AG09319 (cell line): ENCODE data around the gene SRSF5.
"Not testable (repeated sequence)": the region's sequence is repeated elsewhere in the genome, so short reads cannot be mapped to it uniquely, and the experiment has no call there.

ENCODE experiments used
- DNase-seq: peaks from one replicate; pipeline ENCODE4 v3.0.0-alpha.2; 2010; ENCODE audit warnings: low read depth; ENCODE audit errors: extremely low read depth
- CTCF ChIP-seq: IDR thresholded peaks from 2 replicates; pipeline ENCODE4 v1.5.1; 2011; ENCODE audit warnings: low read depth, mild to moderate bottlenecking, inconsistent platforms, low read length, moderate library complexity

SRSF5 gene

DNA sequence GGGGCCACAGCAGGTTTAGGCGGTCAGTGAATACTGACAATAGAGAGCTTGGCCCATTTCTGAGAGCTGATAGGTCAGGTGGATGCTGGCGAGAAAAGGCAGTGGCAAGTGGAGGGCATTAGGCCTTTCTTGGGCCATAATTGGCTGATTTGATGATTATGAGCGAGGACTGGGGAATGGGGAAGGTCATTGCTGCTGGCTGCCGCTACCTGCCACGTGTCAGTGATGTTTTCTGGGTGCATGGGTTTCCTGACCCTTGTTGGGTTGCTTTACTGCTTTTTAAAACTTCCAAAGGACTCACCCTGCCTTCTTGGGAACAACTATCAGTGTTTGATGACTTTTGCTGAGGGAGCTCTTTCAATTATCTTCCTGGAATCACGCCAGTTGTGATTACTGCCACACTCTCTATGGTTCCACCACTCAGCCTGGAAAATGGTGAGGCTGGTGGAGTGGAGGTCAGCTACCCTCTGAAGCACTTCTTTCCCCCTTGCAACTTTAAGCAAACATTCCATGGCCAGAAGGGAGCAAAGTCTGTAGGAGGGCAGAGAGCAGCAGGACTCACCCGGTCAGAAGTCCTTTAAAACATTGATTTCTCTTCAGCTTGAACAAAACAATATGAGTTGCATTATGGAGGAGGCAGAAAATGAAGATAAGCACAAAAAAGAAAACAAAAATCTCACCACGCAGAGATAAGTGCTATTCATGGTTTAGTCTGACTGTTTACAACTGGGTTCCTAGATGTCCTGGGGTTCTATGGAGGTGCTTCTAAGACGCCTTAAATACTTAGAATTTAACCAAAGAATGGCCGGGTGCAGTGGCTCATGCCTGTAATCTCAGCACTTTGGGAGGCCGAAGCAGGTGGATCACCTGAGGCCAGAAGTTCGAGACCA, 42.2 kb downstream of the SRSF5 start:
- DNase-seq = no peak
- no peak for TF ChIP-seq CTCF

DNA sequence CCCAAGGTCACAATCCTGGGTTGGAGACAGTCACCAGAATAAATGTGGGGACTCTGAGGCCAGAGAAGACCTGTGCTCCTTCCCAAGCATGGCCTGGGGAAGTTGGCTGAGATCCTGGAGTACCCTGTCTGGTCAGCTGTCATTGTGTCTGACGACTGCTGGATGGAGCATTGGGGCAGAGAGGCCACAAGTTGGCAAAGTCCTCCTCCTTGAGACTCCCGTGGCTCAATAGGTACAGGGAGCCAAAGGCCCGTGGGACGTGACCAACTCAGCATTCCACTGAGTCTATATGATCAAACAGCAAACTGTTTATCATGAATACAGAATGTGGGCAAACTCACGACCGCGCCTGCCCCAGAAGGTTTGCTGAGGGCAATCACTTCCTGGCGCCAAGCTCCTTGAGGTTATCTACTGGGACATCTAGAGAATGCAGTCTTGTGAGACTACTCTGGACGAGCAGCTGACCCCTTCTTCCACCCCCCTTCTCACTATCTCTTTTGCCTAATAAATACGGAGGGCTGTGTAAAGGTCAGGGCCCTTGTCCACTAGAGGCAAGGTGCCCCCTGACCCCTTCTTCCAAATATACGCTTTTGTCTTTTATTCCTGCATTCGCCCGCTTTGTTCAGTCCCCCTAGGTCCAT, 44.4 kb downstream of the SRSF5 start:
- DNase-seq = no peak
- TF ChIP-seq CTCF = no peak

DNA sequence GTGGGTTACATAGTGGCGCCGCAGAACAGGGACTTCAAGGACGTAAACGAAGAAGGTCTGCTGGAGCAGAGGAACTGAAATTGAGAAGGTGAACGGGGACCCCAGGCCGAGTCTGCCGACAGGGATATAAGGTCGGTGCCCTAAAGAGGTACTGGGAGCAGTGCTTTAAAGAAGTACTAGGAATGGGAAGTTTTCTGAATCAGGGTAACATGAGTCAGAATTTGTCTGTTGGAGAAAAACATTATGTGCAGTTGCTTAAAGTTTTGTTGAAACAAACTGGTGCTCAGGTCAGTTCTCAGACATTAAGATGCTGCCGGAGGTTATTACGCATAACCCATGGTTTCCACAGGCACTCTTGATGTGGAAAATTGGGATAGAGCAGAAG, 44.9 kb downstream of the SRSF5 start:
- no peak for DNase-seq
- no peak for TF ChIP-seq CTCF

- no peak for TF ChIP-seq CTCF
- DNase-seq = no peak
Observed at GRCh38 chr14:69812711-69813110, 45.8 kb downstream of the SRSF5 start.

DNA sequence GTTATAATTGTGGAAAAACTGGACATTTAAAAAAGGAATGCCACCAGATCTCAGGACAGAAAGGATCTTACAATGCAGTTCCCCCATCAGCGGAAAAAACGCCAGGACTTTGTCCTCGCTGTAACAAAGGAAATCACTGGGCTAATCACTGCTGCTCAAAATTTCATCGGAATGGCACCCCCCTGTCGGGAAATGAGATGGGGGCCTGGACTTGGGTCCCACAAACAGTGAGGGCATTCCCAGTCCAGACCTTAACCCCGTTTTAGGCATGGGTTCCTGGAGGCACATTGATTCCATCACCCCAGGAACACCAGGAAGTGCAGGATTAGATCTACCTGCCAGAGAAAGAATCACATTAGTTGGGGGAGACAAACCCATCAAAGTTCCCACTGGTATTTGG, 46.4 kb downstream of the SRSF5 start:
- not testable (repeated sequence) for DNase-seq

DNA sequence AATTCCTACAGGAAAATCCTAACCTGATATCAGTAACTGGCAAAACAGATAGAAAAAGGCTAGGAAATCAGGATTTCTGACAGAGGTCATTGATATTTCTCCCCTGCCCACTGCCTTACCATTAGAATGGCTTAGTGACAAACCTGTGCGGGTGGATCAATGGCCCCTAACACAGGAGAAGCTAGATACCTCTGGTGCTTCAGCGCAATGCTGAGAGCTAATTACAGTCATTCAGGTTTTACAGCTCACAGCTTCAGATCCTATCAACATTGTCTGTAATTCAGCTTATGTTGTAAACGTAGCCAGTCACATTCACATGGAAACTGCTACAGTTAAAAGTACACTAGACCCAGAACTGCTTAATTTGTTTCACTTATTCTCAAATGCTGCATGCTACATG, 47.5 kb downstream of the SRSF5 start:
- no peak for TF ChIP-seq CTCF
- DNase-seq = no peak

- TF ChIP-seq CTCF = no peak
- no peak for DNase-seq
Observed at GRCh38 chr14:69815556-69815955, 48.6 kb downstream of the SRSF5 start.
